Spleen (tissue), 7 donors: ENCODE results near the gene CACNA2D3.

Source experiments
- CTCF ChIP-seq, 11 experiments: fragments of 200-600 bp in 7 of 11; fragments of 450-650 bp in 4 of 11; sonication (generic) in 4 of 11; IDR thresholded peaks in 8 of 11; conservative IDR thresholded peaks in 3 of 11; 1 replicate in 7 of 11; 2 replicates in 4 of 11; pipeline versions ENCODE4 v1.4.0 to v1.8.0; 2016 to 2021; ENCODE audit warnings: antibody characterized with exemption in 11 of 11, inconsistent platforms in 4 of 11, mild to moderate bottlenecking in 1 of 11
- POLR2A ChIP-seq, 3 donors: fragments of 450-650 bp; IDR thresholded peaks; one replicate each; pipeline ENCODE4 v1.5.1; 2017; ENCODE audit warnings: antibody characterized with exemption in 3 of 3, mild to moderate bottlenecking in 1 of 3
- donor health status: DM: no; HTN: no; CAD: no; lungs with moderate emphysema.
- donor health status: DM: no; HTN: no; CAD: no.
- donor health status: DM: no; HTN: no; CAD: no.

DNA sequence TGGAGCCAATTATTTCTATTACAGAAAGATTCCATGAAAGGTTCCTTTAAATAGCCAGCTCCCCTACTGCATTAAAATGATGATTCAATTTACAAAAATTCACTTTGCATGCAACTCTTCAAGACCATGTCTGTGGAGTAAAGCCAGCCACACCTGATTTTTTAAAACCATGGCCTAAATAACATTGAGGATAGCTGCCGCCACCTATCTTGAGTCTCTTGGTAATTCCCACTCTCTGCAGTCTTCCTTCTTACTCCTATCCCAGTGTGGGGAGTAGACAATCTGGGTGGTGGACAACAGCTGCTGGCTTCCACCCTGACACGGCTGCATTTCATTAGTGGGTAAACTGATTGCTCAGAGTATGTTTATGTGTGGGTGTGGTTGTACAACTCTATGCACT, 794.8 kb downstream of the CACNA2D3 start:
- TF ChIP-seq CTCF (IDR thresholded peaks at IDR 0.05 in 8 of 11, conservative IDR thresholded peaks at IDR 0.05 in 3 of 11) (no peak), POLR2A (IDR thresholded peaks at IDR 0.05) (no peak)
